GM19025 (cell line): ENCODE data around the gene ALOX15B.
"Not testable (repeated sequence)": the region's sequence is repeated elsewhere in the genome, so short reads cannot be mapped to it uniquely, and the experiment has no call there.

ENCODE experiments used
- ATAC-seq: cut with Tn5 transposase; IDR thresholded peaks from one replicate; pipeline ENCODE4 v1.9.1; 2021; ENCODE audit warnings: mild to moderate bottlenecking, low read depth, moderate library complexity; ENCODE audit not compliant: unreplicated experiment

ALOX15B gene

DNA sequence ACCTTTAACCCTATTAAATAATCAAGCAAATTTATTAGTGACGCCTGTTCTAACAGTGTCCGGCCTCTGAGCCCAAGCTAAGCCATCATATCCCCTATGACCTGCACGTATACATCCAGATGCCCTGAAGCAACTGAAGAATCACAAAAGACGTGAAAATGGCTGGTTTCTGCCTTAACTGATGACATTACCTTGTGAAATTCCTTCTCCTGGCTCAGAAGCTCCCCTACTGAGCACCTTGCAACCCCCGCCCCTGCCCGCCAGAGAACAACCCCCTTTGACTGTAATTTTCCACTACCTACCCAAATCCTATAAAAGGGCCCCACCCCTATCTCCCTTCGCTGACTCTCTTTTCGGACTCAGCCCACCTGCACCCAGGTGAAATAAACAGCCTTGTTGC, 23.0 kb downstream of the ALOX15B start:
- not testable (repeated sequence) for ATAC-seq

DNA sequence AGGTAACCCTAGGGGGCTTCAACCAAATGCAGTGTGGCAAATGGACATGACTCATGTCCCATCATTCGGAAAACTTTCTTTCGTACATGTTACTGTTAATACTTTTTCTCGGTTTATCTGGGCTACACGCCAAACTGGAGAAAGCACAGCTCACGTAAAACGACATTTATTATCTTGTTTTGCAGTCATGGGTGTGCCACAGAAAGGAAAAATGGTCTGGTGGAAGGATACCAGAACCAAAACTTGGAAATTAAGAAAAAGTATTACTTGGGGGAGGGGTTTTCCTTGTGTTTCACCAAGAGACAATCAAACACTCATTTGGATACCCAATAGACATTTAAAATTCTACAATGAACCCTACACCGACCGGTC, 23.6 kb downstream of the ALOX15B start:
- no peak for ATAC-seq

DNA sequence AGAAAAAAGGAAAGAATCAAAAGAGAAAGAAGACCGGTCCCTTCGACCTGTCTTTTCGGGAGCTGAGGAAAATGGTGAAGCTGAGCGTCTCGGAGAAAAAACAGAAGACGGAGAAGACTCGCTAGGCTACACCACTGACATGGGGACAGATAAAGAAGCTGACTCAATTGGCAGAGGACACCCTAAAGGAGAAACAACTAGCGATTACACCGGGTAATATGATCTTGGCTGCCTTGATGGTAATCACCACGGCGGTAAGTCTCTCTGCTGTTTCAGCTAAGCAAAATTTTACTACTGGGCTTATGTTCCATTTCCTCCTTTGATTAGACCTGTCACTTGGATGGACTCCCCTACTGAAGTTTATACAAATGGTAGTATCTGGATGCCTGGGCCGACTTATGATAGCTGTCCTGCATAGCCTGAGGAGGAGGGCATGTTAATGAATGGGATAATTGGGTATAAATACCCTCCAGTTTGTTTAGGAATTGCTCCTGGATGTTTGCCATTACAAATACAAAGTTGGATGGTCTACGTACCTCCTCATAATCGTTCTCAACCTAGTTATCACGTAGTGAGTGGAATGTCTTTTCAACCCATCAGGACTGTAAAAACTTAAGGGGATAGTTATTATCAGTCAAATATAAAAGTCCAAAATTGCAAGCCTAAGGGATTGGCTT, 24.1 kb downstream of the ALOX15B start:
- ATAC-seq, result no peak

DNA sequence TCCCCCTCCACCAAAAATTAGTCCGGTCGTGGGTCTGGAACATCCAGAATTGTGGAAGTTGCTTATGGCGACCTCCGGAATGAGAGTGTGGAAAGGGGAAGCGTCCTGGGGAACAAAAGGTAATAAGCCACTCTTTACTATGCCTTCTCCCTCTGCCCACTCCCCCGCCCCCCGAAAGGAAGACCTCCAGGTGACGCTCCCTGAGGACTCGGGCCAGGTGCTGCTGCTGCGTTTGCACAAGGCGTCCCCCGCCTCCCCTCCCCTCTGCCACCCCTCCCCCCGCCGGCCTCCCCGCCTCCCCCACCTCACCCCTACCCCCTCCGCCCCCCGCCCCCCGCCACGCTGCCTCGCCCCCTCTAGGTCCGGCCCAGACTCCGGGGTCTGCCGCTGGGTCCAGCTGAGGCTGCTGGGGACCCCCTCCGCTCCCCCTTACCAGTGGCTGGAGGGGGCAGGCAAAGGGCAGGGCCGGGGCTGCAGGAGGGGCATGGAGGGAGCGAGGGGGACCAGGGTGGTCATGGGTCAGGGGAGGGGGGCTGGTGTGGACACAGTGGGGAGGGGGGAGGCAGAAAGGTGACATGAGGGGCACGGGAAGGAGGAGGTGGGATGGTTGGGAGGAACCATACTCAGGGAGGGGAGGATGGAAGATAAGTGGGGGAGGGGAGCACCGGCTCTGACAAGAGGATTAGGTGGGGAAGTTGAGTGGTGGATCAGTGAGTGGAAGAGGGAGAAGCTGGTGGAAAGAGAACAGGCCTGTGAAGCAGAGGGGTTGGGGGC, 25.1 kb downstream of the ALOX15B start:
- no peak for ATAC-seq

DNA sequence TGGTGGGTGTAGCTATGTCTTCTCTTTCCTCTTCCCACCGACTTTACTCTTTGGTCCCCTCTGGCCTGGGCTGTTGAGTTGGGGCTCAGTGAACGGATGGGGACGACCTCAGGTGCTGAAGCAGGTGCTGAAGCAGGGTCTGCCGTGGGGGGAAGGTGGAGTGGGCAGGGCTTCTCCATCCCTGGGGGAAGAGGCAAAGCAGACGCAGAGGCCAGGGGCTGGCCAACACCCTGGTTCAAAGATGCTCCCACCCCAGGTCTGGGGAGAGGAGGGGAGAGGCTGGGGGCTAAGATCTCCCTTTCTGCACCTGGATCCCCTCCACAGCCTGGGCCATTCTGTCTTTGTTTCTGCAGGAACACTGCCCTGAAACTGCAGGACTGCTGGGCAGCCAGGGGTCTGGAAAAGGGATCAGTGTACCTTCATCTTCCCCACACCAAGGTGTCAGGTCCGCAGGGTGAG, 25.7 kb downstream of the ALOX15B start:
- no peak for ATAC-seq

DNA sequence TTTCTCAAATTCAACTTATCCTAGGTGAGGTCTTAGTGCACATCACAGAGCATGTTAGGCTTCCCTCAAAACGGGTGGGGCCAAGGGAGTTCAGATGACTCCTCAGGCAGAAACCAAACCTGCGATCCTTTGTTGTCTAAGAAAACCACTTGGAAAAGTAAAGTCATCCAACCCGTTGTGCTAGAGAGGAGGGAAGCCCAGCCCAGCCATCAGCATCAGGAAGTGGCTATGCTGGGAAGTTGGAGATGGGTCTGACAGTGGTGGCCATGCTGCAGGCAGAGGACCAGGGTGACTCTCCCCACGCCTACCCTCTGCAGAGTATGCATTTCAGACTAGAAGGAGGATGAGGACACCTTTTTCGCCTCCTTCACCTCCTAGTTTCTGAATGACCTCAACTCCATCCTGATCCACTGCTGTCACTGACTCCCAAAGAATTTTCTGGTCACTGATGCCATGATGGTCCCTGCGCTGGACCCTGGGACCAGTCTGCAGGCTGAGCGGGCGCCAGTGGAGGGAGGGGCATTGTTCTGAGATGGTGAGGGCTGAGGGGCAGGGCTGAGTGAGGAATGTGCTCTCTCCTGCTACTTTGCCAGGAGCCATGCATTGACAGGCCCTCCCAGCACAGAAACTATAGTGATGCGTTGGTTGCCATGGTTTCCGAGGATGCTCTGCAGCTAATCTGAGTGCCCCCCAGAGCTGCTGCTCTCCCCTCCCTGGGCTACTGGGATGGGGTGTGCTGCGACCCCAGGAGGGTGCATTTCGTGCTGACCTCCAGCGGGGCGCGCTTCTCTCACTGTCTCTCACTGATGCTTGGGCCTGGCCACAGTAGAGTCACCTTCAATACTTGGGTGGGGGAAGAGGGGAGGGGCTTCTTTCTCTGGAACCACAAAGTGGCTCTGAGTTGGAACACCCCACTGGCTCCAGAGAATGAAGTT, 28.2 kb downstream of the ALOX15B start:
- ATAC-seq, result no peak

DNA sequence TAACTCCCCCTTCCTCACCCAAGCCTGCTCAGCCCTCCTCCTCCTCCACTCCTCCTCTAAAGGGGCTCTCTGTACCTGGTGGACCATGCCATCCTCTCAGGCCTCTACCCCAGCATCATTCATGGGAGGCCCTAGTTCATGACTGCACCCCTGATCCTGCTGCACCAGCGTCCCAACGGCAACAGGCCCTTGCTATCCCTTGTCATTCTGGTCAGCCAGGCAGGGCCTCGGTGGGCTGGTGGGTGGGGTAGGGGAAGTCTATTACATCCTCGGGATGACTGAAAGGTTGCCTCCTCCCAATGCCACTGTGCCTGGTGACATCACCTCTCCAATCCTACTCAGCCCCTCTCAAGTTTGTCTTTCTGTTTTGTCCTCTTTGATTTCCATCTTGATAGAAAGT, 28.9 kb downstream of the ALOX15B start:
- ATAC-seq, result no peak

DNA sequence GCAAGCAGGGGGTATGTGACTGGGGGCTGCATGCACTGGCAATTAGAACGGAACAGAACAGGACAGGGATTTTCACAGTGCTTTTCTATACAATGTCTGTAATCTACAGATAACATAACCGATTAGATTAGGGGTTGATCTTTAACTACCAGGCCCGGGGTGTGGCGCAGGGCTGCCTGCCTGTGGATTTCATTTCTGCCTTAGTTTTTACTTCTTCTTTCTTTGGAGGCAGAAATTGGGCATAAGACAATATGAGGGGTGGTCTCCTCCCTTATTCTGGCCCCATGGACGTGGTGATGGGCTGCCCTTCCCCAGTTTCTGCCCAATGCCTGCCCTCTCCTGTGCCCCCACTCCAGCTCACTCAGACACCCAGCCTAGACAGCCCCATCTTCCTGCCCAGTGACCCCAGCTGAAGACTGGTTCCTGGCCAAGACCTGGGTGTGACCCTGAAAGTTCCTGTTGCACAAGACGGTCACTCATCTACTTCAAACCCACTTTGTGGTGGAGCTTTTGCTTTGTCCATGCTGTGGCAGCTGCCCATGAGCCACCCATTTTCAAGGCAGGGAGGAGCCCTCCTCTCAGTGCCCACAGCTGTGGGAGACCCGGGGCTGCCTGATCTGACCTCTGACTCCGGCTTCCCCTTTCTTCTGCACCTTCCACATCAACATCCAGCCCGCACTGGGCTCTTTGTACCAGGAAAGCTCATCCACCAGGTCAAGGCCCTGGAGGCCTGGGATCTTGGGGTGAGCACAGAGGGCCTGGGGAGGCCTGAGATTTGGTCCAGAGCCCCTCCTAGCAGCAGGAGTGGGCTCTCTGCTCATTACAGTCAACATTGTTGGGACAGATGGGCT, 30.1 kb downstream of the ALOX15B start:
- ATAC-seq, result no peak

DNA sequence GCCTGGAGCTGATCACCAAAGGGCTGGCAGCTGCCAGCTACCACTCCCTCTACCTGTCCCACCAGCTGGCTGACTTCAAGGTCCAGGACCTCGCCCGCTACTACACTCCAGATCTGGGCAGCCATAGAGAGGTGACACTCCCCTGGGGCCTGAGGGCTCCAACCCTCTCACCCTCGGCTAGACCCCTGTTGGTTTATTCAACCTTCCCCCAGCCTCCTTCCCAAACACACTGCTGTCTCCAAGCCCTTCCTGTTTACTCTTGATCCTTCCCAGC, 30.7 kb downstream of the ALOX15B start:
- no peak for ATAC-seq

DNA sequence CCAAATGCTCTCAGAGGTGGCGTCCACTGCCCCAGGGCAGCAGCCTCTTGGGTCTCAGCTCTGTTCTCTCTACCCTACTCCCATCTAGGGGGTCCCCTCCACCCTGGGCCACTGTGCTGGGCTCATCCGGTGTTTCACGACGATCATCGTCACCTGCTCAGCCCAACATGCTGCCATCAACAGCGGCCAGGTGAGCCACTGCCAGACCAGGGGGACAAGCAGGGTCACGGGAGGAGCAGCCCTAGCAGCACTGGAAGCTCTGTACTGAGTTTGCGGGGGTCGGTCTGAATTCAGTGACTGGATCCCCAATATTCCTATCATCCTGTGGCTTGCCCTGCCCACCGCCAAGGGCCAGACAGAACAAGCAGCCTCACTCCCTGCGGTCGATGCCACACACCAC, 32.6 kb downstream of the ALOX15B start:
- no peak for ATAC-seq

DNA sequence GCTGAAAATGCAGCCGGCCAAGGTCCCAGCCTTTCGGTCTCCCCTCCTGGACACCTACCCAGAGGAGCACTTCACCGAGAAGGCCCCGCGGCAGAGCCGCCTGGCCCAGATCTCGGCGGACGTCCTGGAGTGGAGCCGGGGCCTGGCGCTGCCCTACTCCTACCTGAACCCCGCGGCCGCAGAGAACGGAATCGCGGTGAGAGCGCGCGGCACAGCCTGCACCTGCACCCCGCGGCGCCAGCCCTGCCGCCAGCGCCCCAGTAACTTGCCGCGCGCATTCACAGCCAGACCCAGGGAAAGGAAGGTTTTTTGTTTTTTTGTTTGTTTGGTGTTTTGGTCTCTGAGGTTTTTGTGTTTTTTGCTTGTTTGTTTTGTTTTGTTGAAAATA, 33.5 kb downstream of the ALOX15B start:
- no peak for ATAC-seq

DNA sequence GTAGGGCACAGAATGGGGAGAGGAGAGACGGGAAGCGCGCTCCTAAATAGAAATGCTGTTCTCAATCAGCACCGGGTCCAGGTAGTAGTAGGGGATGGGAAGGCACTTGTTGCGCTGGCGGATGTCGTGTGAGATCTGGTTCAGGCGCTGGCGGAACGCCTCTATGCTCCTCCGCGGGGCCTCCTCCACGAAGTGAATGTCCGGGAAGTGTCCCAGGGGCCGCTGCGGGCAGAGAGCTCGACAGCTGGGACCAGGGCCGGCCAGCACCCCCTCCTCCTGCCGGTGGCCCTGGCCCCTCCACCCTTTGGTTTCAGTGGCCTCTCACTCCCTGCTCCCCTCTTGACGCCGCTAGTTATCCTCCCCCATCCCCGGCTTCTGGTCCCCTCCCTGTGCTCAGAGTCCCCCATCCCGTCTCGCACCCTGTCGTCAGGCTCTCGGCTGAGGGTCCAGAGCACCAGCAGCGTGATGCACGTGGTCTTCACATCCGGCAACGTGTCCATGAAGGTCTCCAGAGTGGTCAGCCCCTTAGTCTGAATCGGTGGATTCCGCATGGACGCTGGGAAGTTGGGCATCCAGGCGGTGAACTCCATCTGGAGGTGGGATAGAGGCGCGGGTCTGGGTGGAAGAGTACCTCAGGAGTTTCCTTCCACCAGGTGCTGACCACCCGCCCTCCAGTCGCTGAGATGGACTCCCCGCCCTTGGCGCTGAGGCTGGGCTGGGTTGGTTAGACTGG, 34.0 kb downstream of the ALOX15B start:
- ATAC-seq, result no peak

DNA sequence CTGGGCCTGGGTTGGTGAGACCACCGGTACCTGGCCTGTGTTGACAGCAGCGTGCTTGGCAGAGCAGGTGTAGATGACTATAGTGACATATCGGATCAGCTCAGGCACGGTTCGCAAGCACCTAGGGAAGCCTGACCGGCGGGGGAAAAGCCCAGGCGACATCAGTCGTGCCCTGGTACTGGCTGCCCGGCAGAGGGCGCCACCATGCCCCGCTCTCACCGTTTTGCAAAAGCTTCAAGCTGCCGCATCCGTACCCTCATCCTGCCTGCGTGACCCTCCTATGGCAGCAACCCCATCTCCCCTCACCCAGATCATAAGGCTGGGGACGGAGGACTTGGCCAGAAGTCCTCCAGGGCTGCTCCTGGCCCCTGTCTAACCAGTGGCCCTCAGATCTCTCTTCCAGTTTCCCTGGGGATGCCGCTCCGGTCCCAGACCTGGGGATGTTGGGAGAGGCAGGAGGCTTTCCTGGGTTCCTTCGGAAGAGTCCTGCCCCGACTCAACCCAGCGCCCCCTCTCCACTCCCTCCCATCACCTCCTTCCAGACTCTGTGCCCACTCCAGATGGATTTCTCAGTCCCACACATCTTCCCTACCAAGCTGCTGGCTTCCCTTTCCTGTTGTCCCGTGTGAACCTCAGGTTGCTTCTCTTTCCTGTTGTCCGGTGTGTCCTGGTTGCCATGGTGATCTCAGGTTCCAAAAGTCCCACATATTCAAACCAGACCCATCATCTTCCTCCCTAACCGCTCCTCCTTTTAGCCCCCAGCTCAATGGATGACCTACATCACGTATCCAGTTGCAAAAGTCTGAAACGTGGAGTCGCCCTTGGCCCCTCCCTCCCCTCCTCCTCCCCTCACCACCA, 35.0 kb downstream of the ALOX15B start:
- no peak for ATAC-seq

DNA sequence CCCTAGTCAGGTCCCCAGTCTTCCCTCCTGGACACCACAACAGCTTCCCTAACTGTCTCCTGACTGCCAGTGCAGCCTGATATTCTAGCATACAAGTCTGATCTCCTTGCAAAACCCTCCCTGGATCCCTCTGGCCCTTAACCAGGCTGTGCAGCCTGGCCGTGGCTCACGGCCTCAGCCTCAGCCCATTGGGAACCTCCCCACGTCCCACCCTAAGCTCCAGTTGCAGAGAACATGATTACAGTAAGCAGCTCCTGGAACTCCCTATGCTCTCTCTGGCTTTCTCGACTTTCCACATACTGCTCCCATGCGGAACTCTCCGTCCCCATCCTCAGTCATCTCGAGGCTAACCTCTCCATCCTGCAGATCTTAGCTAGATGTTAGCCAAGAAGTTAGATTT, 35.7 kb downstream of the ALOX15B start:
- ATAC-seq, result no peak

DNA sequence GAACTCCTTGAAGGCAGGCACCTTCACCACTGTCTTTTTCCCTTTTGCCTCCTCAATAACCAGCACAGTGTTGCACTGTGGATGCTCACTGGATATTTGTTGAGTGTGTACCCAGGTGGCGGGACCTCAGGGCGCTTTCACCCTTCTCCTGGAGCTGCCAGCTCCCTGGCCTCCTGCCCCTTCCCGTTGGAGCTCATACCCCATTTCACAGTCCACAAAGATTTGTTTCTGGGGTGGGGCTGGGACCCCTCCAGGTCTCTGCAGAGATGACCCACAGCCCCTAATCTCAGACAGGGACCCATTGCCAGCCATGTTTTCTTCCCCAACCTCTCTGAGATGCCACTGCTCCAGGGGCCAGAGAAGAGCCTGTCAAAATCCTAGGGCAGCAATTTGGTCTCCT, 36.2 kb downstream of the ALOX15B start:
- ATAC-seq, result no peak

DNA sequence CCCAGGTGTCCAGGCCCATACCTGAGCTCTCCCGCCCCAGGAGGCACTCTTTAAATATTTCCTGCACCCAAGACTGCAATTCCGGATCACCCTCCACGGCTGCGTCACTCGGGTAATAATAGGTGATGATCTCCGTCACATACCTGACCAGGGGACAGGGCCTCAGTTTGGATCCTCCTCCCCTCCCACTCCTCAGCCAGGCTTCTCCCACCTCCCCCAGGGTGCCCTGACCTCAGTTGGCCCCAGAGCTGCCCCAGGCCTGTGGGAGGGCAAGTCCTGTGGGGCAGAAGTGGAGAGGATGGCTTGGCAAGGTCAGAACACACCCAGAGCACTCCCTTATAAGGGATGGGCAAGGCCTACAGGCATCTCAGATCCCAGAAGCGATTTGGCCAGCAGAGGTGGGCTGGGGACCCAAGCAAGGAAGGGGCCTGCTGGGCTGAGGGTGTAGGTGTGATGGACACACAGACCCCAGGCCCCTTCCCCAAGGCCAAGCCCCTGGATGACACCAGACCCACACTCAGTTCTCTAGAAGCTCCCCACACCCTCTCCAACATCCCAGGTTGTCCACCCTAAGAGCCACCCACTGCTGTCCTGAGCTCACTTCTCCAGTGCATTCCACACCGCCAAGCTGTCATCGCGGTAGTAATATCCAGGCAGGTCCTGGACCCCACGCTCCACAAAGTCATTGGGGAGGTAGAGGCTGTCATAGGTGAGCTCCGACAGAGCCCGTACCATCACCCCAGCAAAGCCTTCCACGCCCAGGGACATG, 36.9 kb downstream of the ALOX15B start:
- ATAC-seq, result no peak

DNA sequence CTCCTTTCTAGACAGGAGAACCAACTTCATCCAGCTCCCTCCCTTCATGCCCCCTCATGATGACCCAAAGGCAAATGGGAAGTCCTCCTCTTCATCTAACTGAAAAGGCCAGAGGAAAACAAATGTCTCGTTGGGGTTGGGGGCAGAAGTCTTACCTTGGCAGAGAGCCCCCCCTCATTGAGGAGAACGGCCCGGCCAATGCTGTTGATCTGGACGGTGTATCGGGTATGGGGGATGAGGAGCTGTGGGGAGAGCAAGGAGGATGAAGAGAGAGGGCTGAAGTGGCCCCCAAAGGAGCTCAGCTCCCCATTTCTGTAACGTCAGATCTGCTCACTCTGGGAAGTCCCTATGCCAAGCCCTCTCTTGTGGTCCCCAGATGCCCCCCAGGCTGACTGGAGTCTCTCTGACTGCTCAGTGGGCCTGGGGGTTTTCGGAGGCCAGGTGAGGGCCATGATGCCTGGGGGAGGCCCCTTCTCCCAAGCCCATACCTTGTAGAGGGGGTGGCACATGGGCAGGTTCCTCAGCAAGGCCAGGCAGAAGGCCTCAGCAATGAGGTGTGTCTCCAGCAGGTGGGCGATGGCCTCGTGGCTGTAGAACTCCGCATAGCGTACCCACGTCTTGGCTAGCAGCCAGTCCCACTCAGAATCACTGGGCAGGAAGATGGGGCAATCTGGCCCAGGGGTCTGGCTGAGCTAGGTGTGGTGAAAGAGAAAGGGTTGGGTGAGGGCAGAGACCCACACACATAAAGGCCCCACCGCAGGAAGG, 37.8 kb downstream of the ALOX15B start:
- ATAC-seq, result no peak
